Right renal pelvis (tissue), 4 donors: ENCODE data around the gene ITGB3. TPM values are rescaled to one million over a fixed set of nuclear protein-coding genes. Genes with fewer than 3 reads are reported as not detected.

Source experiments
- DNase-seq, 4 donors: peaks; one replicate each; pipeline ENCODE4 v3.0.0-alpha.2; 2013; ENCODE audit warnings: low read depth in 4 of 4, low spot score in 3 of 4, missing footprints in 1 of 4
- polyA plus RNA-seq, 4 donors: library from polyadenylated mRNA; unstranded; fragments of 120-200 nt; gene quantifications; one replicate each; pipeline ENCODE4 v1.2.1, GENCODE V29; 2013; ENCODE audit not compliant: insufficient read length in 4 of 4

ITGB3 gene
- polyA plus RNA-seq, 4 donors, result 19.1 to 20.0 (median 19.3) TPM

DNA sequence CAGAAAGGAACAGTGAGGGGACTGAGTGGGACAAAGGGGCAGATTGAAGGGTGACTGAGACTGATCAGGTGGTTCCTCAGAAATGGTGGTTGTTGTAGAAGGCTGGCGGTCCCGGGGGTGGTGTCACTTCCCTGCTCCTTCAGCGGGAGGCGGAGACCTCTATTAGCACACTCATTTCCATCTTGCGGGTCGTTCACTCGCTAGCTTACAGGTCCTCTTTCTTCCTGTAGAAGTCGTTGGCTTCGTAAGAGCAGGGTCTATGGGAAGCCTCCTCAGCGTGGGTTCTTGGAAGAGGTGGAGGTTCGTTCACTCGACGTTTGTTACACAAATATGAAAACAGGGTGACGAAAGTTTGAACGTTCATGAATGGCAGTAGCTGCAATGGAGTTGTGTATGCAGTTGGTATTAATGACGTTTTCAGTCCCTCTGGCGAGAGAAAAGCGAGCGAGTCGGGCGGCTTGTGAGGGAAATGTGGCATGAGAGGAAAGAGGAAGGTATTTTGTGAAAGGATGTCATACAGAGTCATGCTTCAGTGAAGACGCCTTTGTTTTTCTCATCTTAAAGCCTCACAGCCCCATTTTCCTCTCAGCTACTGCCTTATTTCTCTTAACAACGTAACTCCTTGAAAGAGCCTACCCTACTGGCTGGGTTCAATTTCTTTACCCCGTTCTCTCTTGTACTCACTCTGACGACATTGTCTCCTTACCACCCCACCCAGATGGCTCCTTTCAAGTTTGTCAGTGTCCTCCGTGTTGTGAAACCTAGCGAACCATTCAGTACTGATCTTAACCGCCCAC lies 70.8 kb downstream of the ITGB3 start:
- peak in 2 of 4 donors; percentile 25 to 35 for DNase-seq

DNA sequence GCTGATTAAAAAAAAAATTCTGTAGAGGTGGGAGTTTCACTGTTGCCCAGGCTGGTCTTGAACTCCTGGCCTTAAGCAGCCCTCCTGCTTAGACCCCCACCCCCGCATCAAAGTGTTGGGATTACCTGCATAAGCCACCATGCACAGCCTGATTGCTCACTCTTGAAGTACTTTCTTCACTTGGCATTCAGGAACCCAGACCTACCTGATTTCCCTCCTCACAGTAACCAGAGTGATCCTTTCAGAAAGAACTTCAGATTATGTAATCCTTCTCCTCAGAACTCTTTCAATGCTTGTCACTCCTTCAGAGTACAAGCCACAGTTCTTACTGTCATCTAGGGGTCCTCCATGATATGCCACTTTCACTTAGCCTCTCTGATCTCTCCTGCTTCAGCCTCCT lies 71.5 kb downstream of the ITGB3 start:
- no peak for DNase-seq

DNA sequence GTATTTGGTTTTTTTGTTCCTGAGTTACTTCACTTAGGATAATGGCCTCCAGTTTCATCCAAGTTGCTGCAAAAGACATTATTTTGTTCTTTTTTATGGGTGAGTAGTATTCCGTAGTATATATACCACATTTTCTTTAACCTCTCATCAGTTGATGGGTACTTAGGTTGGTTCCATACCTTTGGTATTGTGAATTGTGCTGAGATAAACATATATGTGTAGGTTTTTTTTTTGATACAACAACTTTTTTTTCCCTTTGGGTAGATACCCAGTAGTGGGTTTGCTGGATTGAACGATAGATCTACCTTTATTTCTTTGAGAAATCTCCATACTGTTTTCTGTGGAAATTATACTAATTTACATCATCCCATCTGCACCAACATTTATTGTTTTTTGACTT lies 76.9 kb downstream of the ITGB3 start:
- no peak for DNase-seq

DNA sequence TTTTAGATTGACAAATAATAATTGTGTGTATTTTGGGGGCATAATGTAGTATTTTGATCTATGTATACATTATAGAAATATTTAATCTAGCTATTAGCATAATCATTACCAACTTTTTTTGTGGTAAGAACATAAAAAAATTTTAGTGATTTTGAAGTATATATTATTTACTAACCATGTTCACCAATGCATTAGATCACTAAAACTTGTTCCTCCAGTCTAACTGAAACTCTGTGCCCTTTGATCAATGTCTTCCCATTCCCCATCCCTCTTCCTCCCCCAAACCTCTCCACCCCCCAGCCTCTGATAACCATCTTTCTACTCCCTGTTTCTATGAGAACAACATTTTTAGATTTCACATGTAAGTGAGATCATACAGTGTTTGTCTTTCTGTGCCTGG lies 78.7 kb downstream of the ITGB3 start:
- no peak for DNase-seq

DNA sequence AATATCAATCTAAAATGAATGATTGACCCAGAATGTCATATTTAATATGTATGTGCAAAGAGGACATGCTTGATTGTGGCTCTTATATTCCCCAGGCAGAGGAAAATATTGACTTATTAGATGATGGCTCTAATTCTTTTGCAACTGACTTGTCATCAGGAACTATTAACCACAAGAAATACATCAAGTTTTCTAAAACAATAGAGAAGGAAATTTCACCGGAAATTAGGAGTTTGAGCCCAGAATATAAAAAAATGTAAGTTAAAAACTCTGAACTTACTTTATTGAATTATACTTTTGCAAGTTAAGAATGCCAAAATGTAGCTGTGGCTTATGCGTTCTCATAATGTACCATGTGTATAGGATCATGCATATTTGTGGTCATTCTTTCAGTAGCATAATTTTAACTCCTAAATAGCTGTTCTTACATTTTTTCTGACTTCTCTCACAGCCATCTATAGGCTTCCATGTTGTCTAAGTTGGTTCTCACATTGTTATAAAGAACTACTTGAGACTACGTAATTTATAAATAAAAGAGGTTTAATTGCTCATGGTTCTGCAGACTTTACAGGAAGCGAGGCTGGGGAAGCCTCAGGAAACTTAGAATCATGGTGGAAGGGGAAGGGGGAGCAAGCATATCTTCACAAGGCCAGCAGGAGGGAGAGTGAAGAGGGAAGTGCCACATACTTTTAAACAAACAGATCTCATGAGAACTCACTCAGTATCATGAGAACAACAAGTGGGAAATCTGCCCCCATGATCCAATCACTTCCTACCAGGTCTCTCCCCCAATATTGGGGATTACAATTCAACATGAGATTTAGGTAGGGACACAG lies 81.7 kb downstream of the ITGB3 start:
- no peak for DNase-seq

DNA sequence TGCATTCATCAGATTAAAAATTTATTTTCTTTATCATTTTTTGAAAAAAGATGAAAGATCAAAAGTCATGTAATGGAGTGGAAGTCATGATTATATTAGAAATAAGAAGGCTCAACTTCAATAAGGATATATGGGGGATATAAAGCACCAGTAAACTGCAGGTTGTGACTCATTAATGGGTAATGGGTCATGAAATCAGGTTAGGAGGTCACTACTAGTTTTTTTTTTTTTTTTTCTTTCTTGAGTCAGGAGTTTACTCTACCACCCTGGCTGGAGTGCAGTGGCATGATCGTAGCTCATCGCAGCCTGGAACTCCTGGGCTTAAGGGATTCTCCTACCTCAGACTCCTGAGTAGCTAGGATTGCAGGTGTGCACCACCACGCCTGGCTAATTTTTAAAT lies 84.4 kb downstream of the ITGB3 start:
- no peak for DNase-seq

DNA sequence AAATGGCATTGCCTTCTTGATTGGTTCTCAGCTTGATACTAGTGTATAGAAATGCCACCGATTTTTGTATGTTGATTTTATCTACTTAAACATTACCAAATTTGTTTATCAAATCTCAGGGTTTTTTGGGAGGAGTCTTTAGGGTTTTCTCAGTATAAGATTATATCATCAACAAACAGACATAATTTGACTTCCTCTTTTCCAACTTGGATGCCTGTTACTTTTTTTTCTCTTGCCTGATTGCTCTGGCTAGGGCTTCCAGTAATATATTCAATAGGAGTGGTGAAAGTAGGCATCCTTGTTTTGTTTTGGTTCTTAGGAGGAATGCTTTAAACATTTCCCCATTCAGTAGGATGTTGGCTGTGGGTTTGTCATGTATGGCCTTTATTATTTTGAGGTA lies 99.2 kb downstream of the ITGB3 start:
- no peak for DNase-seq

DNA sequence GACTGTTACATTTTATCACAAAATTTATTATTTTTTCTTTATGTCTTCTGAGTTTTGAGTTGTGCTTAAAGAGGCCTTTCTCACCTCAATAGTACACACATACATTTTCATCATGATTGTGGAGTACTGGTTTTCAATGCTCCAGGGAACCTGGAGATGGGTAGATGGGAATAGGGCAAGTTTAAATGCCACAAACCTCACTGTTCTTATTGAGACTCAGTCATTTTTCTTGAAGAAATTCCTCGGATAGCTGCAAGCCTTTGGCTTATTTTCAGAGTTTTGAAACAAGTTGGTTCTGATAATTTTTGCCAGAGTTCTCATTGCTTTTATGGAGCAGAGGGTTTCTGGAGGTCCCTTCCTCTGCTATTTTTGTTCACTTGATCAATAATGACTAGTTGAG lies 105.0 kb downstream of the ITGB3 start:
- DNase-seq, result no peak

Other genes with a start within 250 kb of the ITGB3 start
- 10 to 100 TPM; 47.5 to 65.4 (median 61.9) TPM for gene CDC27, start 64.5 kb upstream of the ITGB3 start, polyA plus RNA-seq
- 1 to 10 TPM; 3.2 to 4.0 (median 3.6) TPM for gene MYL4, start 44.5 kb upstream of the ITGB3 start, polyA plus RNA-seq
- 1 to 10 TPM; 6.2 to 9.4 (median 7.1) TPM for gene EFCAB13, start 70.1 kb downstream of the ITGB3 start, polyA plus RNA-seq